Adrenal gland (tissue), 12 donors: Measurements from ENCODE around the gene C13orf46. TPM values are rescaled to one million over a fixed set of nuclear protein-coding genes. Genes with fewer than 3 reads are reported as not detected.
A peak's percentile ranks its signal among the peaks of the same experiment; 100 is the strongest.

Source experiments
- DNase-seq, 7 donors: peaks; one replicate each; pipeline ENCODE4 v3.0.0-alpha.2; 2019 to 2020
- H3K27ac ChIP-seq, 5 donors: fragments of 200-600 bp; sonication (generic) in 4 of 5; 1 replicate in 3 of 5; 2 replicates in 2 of 5; pipeline versions ENCODE4 v1.5.1 to v1.8.0; 2016 to 2020; ENCODE audit warnings: mild to moderate bottlenecking in 1 of 5
- H3K27me3 ChIP-seq: fragments of 200-600 bp; 2 replicates; pipeline ENCODE4 v1.8.0; 2021
- H3K36me3 ChIP-seq, 2 donors: fragments of 200-600 bp; replicated peaks in 1 of 2; 1 replicate in 1 of 2; 2 replicates in 1 of 2; pipeline versions ENCODE4 v1.5.1 to v1.8.0; 2018 to 2022
- H3K4me1 ChIP-seq, 2 donors: fragments of 200-600 bp; replicated peaks in 1 of 2; 1 replicate in 1 of 2; 2 replicates in 1 of 2; pipeline versions ENCODE4 v1.5.1 to v1.8.0; 2018 to 2021
- H3K4me3 ChIP-seq, 4 donors: fragments of 200-600 bp; sonication (generic) in 3 of 4; one replicate each; pipeline ENCODE4 v1.5.1; 2016 to 2018
- H3K9me3 ChIP-seq, 3 donors: fragments of 200-600 bp; sonication (generic) in 1 of 3; replicated peaks in 1 of 3; 1 replicate in 2 of 3; 2 replicates in 1 of 3; pipeline versions ENCODE4 v1.5.1 to v1.8.0; 2016 to 2021
- POLR2A ChIP-seq, 2 donors: fragments of 450-650 bp; IDR thresholded peaks; one replicate each; pipeline ENCODE4 v1.6.1; 2017; ENCODE audit warnings: antibody characterized with exemption in 2 of 2, mild to moderate bottlenecking in 2 of 2, moderate library complexity in 1 of 2
- WGBS, 4 donors: extraction: QIAGEN DNeasy Blood & Tissue Kit in 2 of 4; methylation state at CpG; one replicate each; pipeline versions ENCODE4 v1.1.5 to v1.1.7; 2013 to 2017; 5-methylcytosine and 5-hydroxymethylcytosine counted together
- intact Hi-C, 2 donors: fragments of 100-400 bp; cut with DNase I; formaldehyde crosslinking; loops; one replicate each; pipeline versions ENCODE4 v1.14.1 to v1.15.0; 2022 to 2023
- polyA plus RNA-seq, 3 donors: library from polyadenylated mRNA; stranded (reverse); fragments of 200-250 nt in 2 of 3; fragments of 350-450 nt in 1 of 3; fragmentation: Illumina TruSeq in 1 of 3; extraction: RNeasy Lipid Tissue Mini Kit (QIAGEN cat#74804) in 1 of 3; gene quantifications; one replicate each; pipeline ENCODE4 v1.2.3, GENCODE V29; 2013 to 2014
- total RNA-seq, 9 donors: library from RNA; depleted of rRNA in 4 of 9; stranded (reverse); fragments of >200 nt in 4 of 9; fragments of 120-200 nt in 1 of 9; fragmentation: NEBNext Ultra II Directional in 1 of 9; extraction: Animal tissue kit (Norgen Biotek cat#: 25700) in 1 of 9; gene quantifications; one replicate each; pipeline versions ENCODE4 v1.1.0 to v1.2.4, GENCODE V29; 2013 to 2023
- TF ChIP-seq, protein P1 (sequence below), 6 experiments: fragments of 450-650 bp in 4 of 6; fragments of 200-600 bp in 2 of 6; sonication (generic) in 1 of 6; IDR thresholded peaks; 1 replicate in 5 of 6; 2 replicates in 1 of 6; pipeline versions ENCODE4 v1.5.1 to v1.8.0; 2016 to 2021; ENCODE audit warnings: antibody characterized with exemption in 6 of 6, mild to moderate bottlenecking in 2 of 6, moderate library complexity in 1 of 6
- donor health status: healthy with polysubstance abuse.
- donor health status: Bipolar disorder and iron deficiency.
- donor health status: DM: yes; HTN: yes; CAD: no.
- donor health status: DM: no; HTN: no; CAD: no.
- donor health status: DM: no; HTN: no; CAD: no.
- donor health status: DM: yes; HTN: yes; CAD: no.

The C13orf46 gene
- total and polyA plus RNA-seq, 12 donors, result 0.06 to 0.88 (median 0.19) TPM; not detected in 3

DNA sequence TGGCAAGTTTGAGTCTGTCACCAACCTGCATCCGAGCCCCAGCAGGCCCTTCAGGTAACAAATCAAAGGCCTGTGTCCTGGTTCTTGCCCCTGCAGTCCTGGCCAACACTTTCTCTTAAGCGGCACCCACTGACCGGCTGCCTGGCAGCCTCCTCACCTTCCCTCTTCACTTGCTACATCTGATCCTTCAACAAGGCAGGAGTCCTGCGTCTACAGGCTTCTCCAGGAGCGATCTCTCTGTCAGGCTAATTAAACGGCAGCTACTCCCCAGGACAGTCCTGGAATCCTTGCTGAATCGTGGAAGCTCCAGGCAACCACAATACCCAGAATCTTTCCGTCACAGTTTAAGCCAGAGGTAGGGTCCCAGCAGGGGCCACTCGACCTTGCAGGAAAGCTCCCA, 68.9 kb downstream of the C13orf46 start:
- no peak for DNase-seq
- H3K9me3 ChIP-seq, result no peaks in the 10 kb centered on the region
- H3K4me3 ChIP-seq, result no peak overlapping the region
- H3K36me3 ChIP-seq, result no peaks in the 10 kb centered on the region
- H3K27ac ChIP-seq, result no peak overlapping the region
- intact Hi-C loops, result no loop called here
- WGBS, 4 donors, result 82 to 88% (median 84%) methylated on average over 7 to 9 of the region's 9 CpGs
- no peak for TF ChIP-seq POLR2A (IDR thresholded peaks at IDR 0.05)
- TF ChIP-seq, protein P1, sequence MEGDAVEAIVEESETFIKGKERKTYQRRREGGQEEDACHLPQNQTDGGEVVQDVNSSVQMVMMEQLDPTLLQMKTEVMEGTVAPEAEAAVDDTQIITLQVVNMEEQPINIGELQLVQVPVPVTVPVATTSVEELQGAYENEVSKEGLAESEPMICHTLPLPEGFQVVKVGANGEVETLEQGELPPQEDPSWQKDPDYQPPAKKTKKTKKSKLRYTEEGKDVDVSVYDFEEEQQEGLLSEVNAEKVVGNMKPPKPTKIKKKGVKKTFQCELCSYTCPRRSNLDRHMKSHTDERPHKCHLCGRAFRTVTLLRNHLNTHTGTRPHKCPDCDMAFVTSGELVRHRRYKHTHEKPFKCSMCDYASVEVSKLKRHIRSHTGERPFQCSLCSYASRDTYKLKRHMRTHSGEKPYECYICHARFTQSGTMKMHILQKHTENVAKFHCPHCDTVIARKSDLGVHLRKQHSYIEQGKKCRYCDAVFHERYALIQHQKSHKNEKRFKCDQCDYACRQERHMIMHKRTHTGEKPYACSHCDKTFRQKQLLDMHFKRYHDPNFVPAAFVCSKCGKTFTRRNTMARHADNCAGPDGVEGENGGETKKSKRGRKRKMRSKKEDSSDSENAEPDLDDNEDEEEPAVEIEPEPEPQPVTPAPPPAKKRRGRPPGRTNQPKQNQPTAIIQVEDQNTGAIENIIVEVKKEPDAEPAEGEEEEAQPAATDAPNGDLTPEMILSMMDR (IDR thresholded peaks at IDR 0.05), result no peak
- peaks cover 5% of the 10 kb centered on the region for H3K27me3 ChIP-seq
- no peaks in the 10 kb centered on the region for H3K4me1 ChIP-seq

DNA sequence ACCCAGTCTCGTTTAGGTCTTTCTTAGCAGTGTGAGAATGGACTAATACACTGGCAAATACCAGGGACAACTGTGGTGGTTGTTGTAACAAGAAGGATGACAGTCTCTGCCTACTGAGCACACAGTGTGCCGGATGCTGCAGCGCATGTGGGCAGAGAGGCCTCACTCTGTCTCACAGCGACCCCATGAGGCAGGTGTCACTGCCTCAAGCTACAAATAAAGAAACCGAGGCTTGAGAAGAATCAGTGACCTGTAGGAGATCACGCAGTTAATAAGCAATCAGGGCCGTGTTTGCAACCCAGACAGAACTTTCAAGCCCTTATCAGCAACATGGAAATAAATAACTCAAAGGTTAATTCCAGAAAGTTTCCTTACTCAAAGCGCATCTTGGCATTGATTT, 69.5 kb downstream of the C13orf46 start:
- no peaks in the 10 kb centered on the region for H3K4me1 ChIP-seq
- DNase-seq, result peak in 5 of 7 donors; percentile 37 to 70 (median 46)
- no peaks in the 10 kb centered on the region for H3K9me3 ChIP-seq
- no peak overlapping the region for H3K4me3 ChIP-seq
- peaks cover 5% of the 10 kb centered on the region for H3K27me3 ChIP-seq
- no peak for TF ChIP-seq POLR2A (IDR thresholded peaks at IDR 0.05)
- TF ChIP-seq, protein P1 (IDR thresholded peaks at IDR 0.05), result peak; percentile 11 to 62 (median 53)
- WGBS, 4 donors, result 47 to 63% (median 56%) methylated on average over 8 of the region's 8 CpGs
- intact Hi-C loops, result no loop called here
- no peak overlapping the region for H3K27ac ChIP-seq
- H3K36me3 ChIP-seq, result no peaks in the 10 kb centered on the region

DNA sequence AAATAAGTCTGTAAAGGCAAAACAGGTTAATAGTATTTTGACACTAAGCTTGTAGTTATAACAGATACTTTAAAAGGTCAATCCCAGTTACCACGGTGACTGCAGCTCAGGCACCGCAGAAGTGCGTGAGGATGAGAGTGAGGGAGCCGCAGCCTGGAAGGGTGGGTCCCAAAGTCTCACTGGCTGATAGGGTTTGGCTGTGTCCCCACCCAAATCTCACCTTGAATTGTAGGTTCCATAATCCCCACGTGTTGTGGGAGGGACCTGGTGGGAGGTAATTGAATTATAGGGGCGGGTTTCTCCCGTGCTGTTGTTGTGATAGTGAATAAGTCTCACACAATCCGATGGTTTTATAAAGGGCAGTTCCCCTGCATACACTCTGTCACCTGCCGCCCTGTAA, 70.0 kb downstream of the C13orf46 start:
- H3K27ac ChIP-seq, result no peak overlapping the region
- TF ChIP-seq, protein P1 (IDR thresholded peaks at IDR 0.05), result no peak
- no peak for TF ChIP-seq POLR2A (IDR thresholded peaks at IDR 0.05)

More for the DNA sequence above, 70.0 kb downstream of the C13orf46 start:
- Histone ChIP-seq H3K36me3 (no peaks in the 10 kb centered on the region), H3K4me1 (no peaks in the 10 kb centered on the region), H3K27me3 (peaks cover 5% of the 10 kb centered on the region), H3K9me3 (no peaks in the 10 kb centered on the region), H3K4me3 (no peak overlapping the region)
- intact Hi-C loops, result no loop called here
- peak in 1 of 7 donors; percentile 14 for DNase-seq
- WGBS, 4 donors, result 80 to 86% (median 82%) methylated on average over 9 of the region's 9 CpGs

Other genes with a start within 250 kb of the C13orf46 start
- 10 to 100 TPM in 5 of 9 donors, 1 to 10 TPM in 4; 1.3 to 26.3 (median 13.3) TPM for gene TMEM255B, start 214.8 kb downstream of the C13orf46 start, total RNA-seq
- gene TMEM255B, start 214.8 kb downstream of the C13orf46 start, polyA plus RNA-seq, result 10 to 100 TPM in 2 of 3 donors, 1 to 10 TPM in 1; 5.2 to 60.1 (median 22.0) TPM
- gene GAS6, start 110.0 kb downstream of the C13orf46 start, total RNA-seq, result 100 to 1,000 TPM in 2 of 9 donors, 10 to 100 TPM in 7; 10.3 to 109 (median 77.2) TPM
- 10 to 100 TPM in 2 of 3 donors, 1 to 10 TPM in 1; 7.1 to 90.5 (median 90.4) TPM for gene GAS6, start 110.0 kb downstream of the C13orf46 start, polyA plus RNA-seq
- 10 to 100 TPM in 2 of 9 donors, 1 to 10 TPM in 7; 2.2 to 11.7 (median 8.0) TPM for gene RASA3, start 158.5 kb upstream of the C13orf46 start, total RNA-seq
- gene RASA3, start 158.5 kb upstream of the C13orf46 start, polyA plus RNA-seq, result 1 to 10 TPM; 2.9 to 8.2 (median 5.4) TPM
- gene CFAP97D2, start 205.2 kb upstream of the C13orf46 start, total RNA-seq, result not detected
- not detected for gene CFAP97D2, start 205.2 kb upstream of the C13orf46 start, polyA plus RNA-seq